ENCODE data around the gene KRTAP5-5. TPM values are rescaled to one million over a fixed set of nuclear protein-coding genes. Genes with fewer than 3 reads are reported as not detected.

Gene KRTAP5-5
- total and polyA plus RNA-seq, 8 donors, result not detected

DNA sequence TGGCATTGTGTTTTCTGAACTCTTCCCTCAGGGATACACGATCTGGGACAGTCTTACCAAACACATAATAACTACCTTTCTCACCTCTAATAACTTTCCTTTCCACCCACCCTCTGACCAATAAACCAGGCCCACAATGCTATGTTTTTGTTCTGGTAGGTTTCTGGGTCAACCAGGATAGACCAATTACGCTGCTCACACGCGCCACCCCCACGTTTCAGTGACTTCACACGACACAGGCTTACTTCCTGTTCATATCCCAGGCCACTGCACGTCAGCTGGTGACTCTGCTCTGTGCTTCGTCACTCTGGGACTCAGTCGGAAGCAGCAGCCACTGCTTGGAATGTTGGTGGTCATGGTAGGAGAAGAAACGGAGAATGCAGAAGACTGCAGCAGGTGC lies 10.1 kb upstream of the KRTAP5-5 start:
- no peak for TF ChIP-seq EP300 (IDR thresholded peaks at IDR 0.05)
- TF ChIP-seq, protein P1, sequence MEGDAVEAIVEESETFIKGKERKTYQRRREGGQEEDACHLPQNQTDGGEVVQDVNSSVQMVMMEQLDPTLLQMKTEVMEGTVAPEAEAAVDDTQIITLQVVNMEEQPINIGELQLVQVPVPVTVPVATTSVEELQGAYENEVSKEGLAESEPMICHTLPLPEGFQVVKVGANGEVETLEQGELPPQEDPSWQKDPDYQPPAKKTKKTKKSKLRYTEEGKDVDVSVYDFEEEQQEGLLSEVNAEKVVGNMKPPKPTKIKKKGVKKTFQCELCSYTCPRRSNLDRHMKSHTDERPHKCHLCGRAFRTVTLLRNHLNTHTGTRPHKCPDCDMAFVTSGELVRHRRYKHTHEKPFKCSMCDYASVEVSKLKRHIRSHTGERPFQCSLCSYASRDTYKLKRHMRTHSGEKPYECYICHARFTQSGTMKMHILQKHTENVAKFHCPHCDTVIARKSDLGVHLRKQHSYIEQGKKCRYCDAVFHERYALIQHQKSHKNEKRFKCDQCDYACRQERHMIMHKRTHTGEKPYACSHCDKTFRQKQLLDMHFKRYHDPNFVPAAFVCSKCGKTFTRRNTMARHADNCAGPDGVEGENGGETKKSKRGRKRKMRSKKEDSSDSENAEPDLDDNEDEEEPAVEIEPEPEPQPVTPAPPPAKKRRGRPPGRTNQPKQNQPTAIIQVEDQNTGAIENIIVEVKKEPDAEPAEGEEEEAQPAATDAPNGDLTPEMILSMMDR (IDR thresholded peaks at IDR 0.05), result no peak
- no peak for TF ChIP-seq POLR2A (IDR thresholded peaks at IDR 0.05)
- TF ChIP-seq POLR2AphosphoS5 (IDR thresholded peaks at IDR 0.05), result no peak
- peaks cover 0 to 61% (median 3%) of the 10 kb centered on the region in 3 donors for H3K27me3 ChIP-seq
- no peaks in the 10 kb centered on the region for H3K4me1 ChIP-seq
- H3K36me3 ChIP-seq, result no peaks in the 10 kb centered on the region
- DNase-seq, result no peak
- H3K4me3 ChIP-seq, result no peak overlapping the region
- 41 to 52% (median 47%) methylated on average over 10 of the region's 10 CpGs for WGBS, 5 donors
- no peaks in the 10 kb centered on the region for H3K9me3 ChIP-seq
- intact Hi-C loops (cut with DNase I; ENCODE audit: low total_unique reads), result no loop called here
- no peak overlapping the region for H3K27ac ChIP-seq

DNA sequence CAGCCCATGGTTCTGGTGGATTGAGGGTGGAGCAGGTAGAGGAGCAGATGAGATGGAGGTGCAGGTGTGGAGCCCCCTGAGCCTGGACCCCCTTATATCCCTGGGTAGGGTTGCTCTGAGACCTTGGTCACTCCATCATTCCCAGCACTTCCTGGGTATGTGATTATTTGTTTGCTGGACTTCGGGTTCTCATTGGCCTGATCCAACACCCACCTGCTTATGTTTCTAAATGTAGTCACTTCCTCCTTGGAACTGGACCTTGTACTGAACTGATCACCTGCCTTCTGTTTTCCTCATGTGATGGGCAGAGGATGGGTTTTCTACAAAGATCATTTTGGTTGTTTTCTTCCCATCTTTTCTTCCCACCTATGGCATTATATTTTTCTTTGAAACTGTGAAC lies 7.5 kb upstream of the KRTAP5-5 start, which contains the start of gene KRTAP5-4:
KRTAP5-4 (minus strand) TSS at position 53 of the 400 bp plus-strand sequence; CDS start at position 8, 45 bp downstream.
- Histone ChIP-seq H3K36me3 (no peaks in the 10 kb centered on the region), H3K27ac (no peak within 1 kb of the TSS), H3K4me1 (no peaks in the 10 kb centered on the region), H3K9me3 (no peaks in the 10 kb centered on the region), H3K4me3 (no peak within 1 kb of the TSS), H3K27me3 (peaks cover 0 to 62% (median 3%) of the 10 kb centered on the region in 3 donors)
- WGBS, 5 donors, result 6 to 38% (median 24%) methylated on average over 1 of the region's 1 CpG
- TF ChIP-seq EP300 (IDR thresholded peaks at IDR 0.05) (no peak), POLR2AphosphoS5 (IDR thresholded peaks at IDR 0.05) (no peak), POLR2A (IDR thresholded peaks at IDR 0.05) (no peak)
- TF ChIP-seq, protein P1 (IDR thresholded peaks at IDR 0.05), result no peak
- intact Hi-C loops (cut with DNase I; ENCODE audit: low total_unique reads), result no loop called here
- no peak for DNase-seq

DNA sequence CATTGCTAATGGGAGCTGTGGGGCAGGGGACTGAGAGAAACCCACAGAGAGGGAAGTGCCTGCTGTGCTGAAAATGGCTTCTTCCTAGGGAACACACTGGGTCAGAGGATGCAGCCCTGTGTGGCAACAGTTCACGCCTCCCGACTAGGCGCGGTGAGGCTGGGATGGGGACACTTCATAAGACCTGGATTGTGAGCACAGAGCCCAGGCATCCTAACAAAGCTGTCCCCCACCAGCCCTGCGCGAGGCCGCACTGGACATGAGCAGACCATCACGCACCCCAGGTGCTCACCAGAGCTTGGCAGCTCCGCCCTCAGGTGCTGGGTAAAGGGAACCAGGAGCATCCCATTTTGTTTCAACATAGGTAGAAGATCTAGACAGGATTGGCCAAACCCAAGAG lies 5.9 kb upstream of the KRTAP5-5 start:
- Histone ChIP-seq H3K27ac (no peak overlapping the region), H3K4me3 (no peak overlapping the region), H3K36me3 (no peaks in the 10 kb centered on the region), H3K27me3 (peaks cover 0 to 62% (median 4%) of the 10 kb centered on the region in 3 donors), H3K9me3 (no peaks in the 10 kb centered on the region), H3K4me1 (peaks cover 0 to 2% (median under 1%) of the 10 kb centered on the region in 4 donors)
- TF ChIP-seq POLR2A (IDR thresholded peaks at IDR 0.05) (no peak), EP300 (IDR thresholded peaks at IDR 0.05) (no peak), POLR2AphosphoS5 (IDR thresholded peaks at IDR 0.05) (no peak)
- TF ChIP-seq, protein P1 (IDR thresholded peaks at IDR 0.05), result no peak
- intact Hi-C loops (cut with DNase I; ENCODE audit: low total_unique reads), result no loop called here
- WGBS, 5 donors, result 70 to 89% (median 80%) methylated on average over 5 to 9 of the region's 9 CpGs
- no peak for DNase-seq

DNA sequence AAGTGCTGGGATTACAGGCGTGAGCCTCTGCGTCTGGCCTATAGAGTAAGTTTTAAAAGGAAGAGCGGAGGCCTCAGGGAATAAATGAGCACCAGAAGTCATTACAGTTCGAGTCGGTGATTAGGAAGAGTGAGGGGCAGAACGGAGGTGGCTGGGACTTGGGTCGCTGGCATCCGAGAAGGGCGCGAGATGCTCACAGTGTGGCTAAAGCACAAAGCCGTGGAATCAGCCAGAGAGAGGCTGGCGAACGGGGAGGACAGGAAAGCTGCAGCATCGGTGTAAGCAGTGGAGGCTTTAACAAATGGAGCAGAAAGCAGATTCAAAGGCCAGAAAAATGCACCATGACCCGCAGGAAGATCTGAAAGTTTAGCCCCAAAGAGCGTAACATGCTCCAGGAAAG lies 5.0 kb upstream of the KRTAP5-5 start:
- WGBS, 5 donors, result 76 to 86% (median 84%) methylated on average over 16 of the region's 16 CpGs
- H3K27ac ChIP-seq, result no peak overlapping the region
- H3K27me3 ChIP-seq, result peaks cover 0 to 64% (median 11%) of the 10 kb centered on the region in 3 donors
- H3K9me3 ChIP-seq, result no peaks in the 10 kb centered on the region
- DNase-seq, result no peak
- H3K4me1 ChIP-seq, result peaks cover 0 to 9% (median 3%) of the 10 kb centered on the region in 4 donors
- no peaks in the 10 kb centered on the region for H3K36me3 ChIP-seq
- TF ChIP-seq, protein P1 (IDR thresholded peaks at IDR 0.05), result no peak
- TF ChIP-seq POLR2AphosphoS5 (IDR thresholded peaks at IDR 0.05) (no peak), POLR2A (IDR thresholded peaks at IDR 0.05) (no peak), EP300 (IDR thresholded peaks at IDR 0.05) (no peak)
- H3K4me3 ChIP-seq, result no peak overlapping the region
- intact Hi-C loops (cut with DNase I; ENCODE audit: low total_unique reads), result no loop called here
